K562 (cell line): ENCODE results near the gene PHF24. TPM values are rescaled to one million over a fixed set of nuclear protein-coding genes. Genes with fewer than 3 reads are reported as not detected.

ENCODE experiments used
- ATAC-seq: fragments of 200-7000 bp; cut with Tn5 transposase; 3 replicates; pipeline ENCODE4 v1.9.1; 2020; ENCODE audit warnings: moderate library complexity
- BruUV-seq: library from RNA; stranded (reverse); fragments of 400-500 nt; replicated peaks from 2 replicates; lab custom pipeline; 2021; lab: Mats Ljungman, UMichigan
- CTCF ChIA-PET: fragments of 300-600 bp; formaldehyde crosslinking; extraction: SDS; loops from one replicate; lab custom pipeline; 2021; ENCODE audit warnings: low intra/inter-chr PET ratio; lab: Yijun Ruan, JAX
- POLR2A ChIA-PET: fragments of 300-600, 350-650 bp; sonication (Branson Sonifier 250); formaldehyde crosslinking; extraction: SDS; loops from one replicate; lab custom pipeline; 2021; ENCODE audit warnings: antibody characterized with exemption, inconsistent platforms; lab: Yijun Ruan, JAX
- DNase-seq, 4 experiments: peaks; one replicate each; pipeline versions ENCODE4 v3.0.0 to v3.0.0-alpha.2; 2011 to 2018; ENCODE audit warnings: low spot score in 3 of 4, mixed read lengths in 3 of 4; ENCODE audit errors: extremely low read depth in 1 of 4
- FAIRE-seq: peaks from 2 replicates; lab custom pipeline; 2011; peaks lifted over from hg19 to GRCh38; lab: Jason Lieb, UNC
- H2AFZ ChIP-seq: 2 replicates; pipeline ENCODE4 v1.6.0; 2011; ENCODE audit warnings: low read depth, low read length, control low read depth, inconsistent platforms
- H3K27ac ChIP-seq: fragments of 200-600 bp; 3 replicates; pipeline ENCODE4 v1.8.0; 2011; ENCODE audit warnings: low read depth, mild to moderate bottlenecking, control low read depth, inconsistent platforms, low read length, moderate library complexity, mixed read lengths; ENCODE audit errors: extremely low read depth
- H3K27me3 ChIP-seq, 2 experiments: fragments of 300-600 bp in 1 of 2; 2 replicates in 1 of 2; 3 replicates in 1 of 2; pipeline versions ENCODE4 v1.6.0 to v1.8.0; 2011; ENCODE audit warnings: inconsistent platforms in 2 of 2, low read length in 2 of 2, mild to moderate bottlenecking in 1 of 2, mixed read lengths in 1 of 2, moderate library complexity in 1 of 2; ENCODE audit not compliant: control insufficient read depth in 2 of 2, insufficient read depth in 2 of 2
- H3K36me3 ChIP-seq: fragments of 300-600 bp; 3 replicates; pipeline ENCODE4 v1.8.0; 2011; ENCODE audit warnings: mild to moderate bottlenecking, low read length, inconsistent platforms; ENCODE audit not compliant: control insufficient read depth, insufficient read depth
- H3K4me1 ChIP-seq, 2 experiments: fragments of 200-600 bp in 1 of 2; replicated peaks in 1 of 2; 2 replicates in 1 of 2; 3 replicates in 1 of 2; pipeline versions ENCODE4 v1.5.1 to v1.8.0; 2011; ENCODE audit warnings: inconsistent platforms in 2 of 2, low read length in 2 of 2, mild to moderate bottlenecking in 1 of 2, mixed read lengths in 1 of 2, moderate library complexity in 1 of 2; ENCODE audit not compliant: control insufficient read depth in 2 of 2, insufficient read depth in 2 of 2
- H3K4me2 ChIP-seq: 2 replicates; pipeline ENCODE4 v1.6.1; 2011; ENCODE audit warnings: low read length, control low read depth, inconsistent platforms, mixed read lengths; ENCODE audit not compliant: insufficient read depth
- H3K4me3 ChIP-seq: fragments of 200-600 bp; sonication (generic), shearing (Covaris generic); 2 replicates; pipeline ENCODE4 v1.5.1; 2016; ENCODE audit warnings: control low read depth, inconsistent platforms
- H3K79me2 ChIP-seq: fragments of 200-600 bp; 3 replicates; pipeline ENCODE4 v1.8.0; 2011; ENCODE audit warnings: low read length, inconsistent platforms; ENCODE audit not compliant: control insufficient read depth, insufficient read depth
- H3K9ac ChIP-seq, 2 experiments: 2 replicates each; pipeline versions ENCODE4 v1.6.0 to v1.6.1; 2011; ENCODE audit warnings: low read depth in 2 of 2, low read length in 2 of 2, control low read depth in 1 of 2, inconsistent platforms in 1 of 2, mild to moderate bottlenecking in 1 of 2, mixed read lengths in 1 of 2; ENCODE audit not compliant: insufficient read depth in 1 of 2
- H3K9me1 ChIP-seq: one replicate; pipeline ENCODE4 v1.6.0; 2011; ENCODE audit warnings: inconsistent platforms, mild to moderate bottlenecking, low read length, moderate library complexity; ENCODE audit not compliant: control insufficient read depth, insufficient read depth
- H3K9me3 ChIP-seq: replicated peaks from 2 replicates; pipeline ENCODE4 v1.5.1; 2011; ENCODE audit warnings: low read depth, low read length, inconsistent platforms; ENCODE audit not compliant: control insufficient read depth, insufficient read depth
- H4K20me1 ChIP-seq: replicated peaks from 2 replicates; pipeline ENCODE4 v1.6.1; 2011; ENCODE audit warnings: low read length, inconsistent platforms, mixed read lengths; ENCODE audit not compliant: control insufficient read depth, insufficient read depth
- ARID1B ChIP-seq: fragments of 450-650 bp; IDR thresholded peaks from 2 replicates; pipeline ENCODE4 v1.6.1; 2016; ENCODE audit warnings: antibody characterized with exemption, mild to moderate bottlenecking, inconsistent platforms
- BACH1 ChIP-seq: fragments of 200-800 bp; sonication (Bioruptor generic); IDR thresholded peaks from 2 replicates; pipeline ENCODE4 v1.6.1; 2016; ENCODE audit warnings: missing genetic modification characterization, missing compliant biosample characterization
- CBFA2T2 ChIP-seq: fragments of 450-650 bp; conservative IDR thresholded peaks from 2 replicates; pipeline ENCODE4 v1.6.1; 2017; ENCODE audit warnings: mild to moderate bottlenecking
- CCNT2 ChIP-seq: IDR thresholded peaks from 2 replicates; pipeline ENCODE4 v1.6.1; 2011; ENCODE audit warnings: borderline replicate concordance, low read depth, mild to moderate bottlenecking, moderate library complexity, mixed read lengths, low read length; ENCODE audit not compliant: insufficient read length; ENCODE audit errors: extremely low read depth
- CEBPG ChIP-seq, 3 experiments: fragments of 200-800 bp in 1 of 3; sonication (Bioruptor generic) in 1 of 3; sonication (generic) in 1 of 3; formaldehyde crosslinking in 1 of 3; IDR thresholded peaks in 2 of 3; conservative IDR thresholded peaks in 1 of 3; 2 replicates each; pipeline versions ENCODE4 v1.6.1 to v1.8.0; 2016 to 2022; ENCODE audit warnings: missing compliant biosample characterization in 2 of 3, missing genetic modification characterization in 2 of 3, mild to moderate bottlenecking in 1 of 3, missing genetic modification reagents in 1 of 3
- EHMT2 ChIP-seq: fragments of 450-650 bp; IDR thresholded peaks from 2 replicates; pipeline ENCODE4 v1.6.1; 2018; ENCODE audit warnings: antibody characterized with exemption
- ETV1 ChIP-seq: fragments of 450-650 bp; conservative IDR thresholded peaks from 2 replicates; pipeline ENCODE4 v1.6.1; 2016; ENCODE audit warnings: missing genetic modification characterization, control low read depth, low read depth, missing compliant biosample characterization
- FOSL1 ChIP-seq: fragments of 200-800 bp; sonication (Bioruptor generic); conservative IDR thresholded peaks from 2 replicates; pipeline ENCODE4 v1.6.1; 2016; ENCODE audit warnings: missing genetic modification characterization, missing compliant biosample characterization
- JUND ChIP-seq, 2 experiments: IDR thresholded peaks; 2 replicates in 1 of 2; 3 replicates in 1 of 2; pipeline ENCODE4 v1.6.1; 2011; ENCODE audit warnings: borderline replicate concordance in 2 of 2, low read depth in 2 of 2, low read length in 2 of 2, improper control_type of control experiment in 1 of 2, missing biosample characterization in 1 of 2, missing genetic modification characterization in 1 of 2, missing genetic modification reagents in 1 of 2
- MAFG ChIP-seq: fragments of 450-650 bp; conservative IDR thresholded peaks from 2 replicates; pipeline ENCODE4 v1.6.1; 2016; ENCODE audit warnings: missing genetic modification characterization, missing compliant biosample characterization
- MECOM ChIP-seq: fragments of 250-450 bp; sonication (Bioruptor Pico); IDR thresholded peaks from 2 replicates; pipeline ENCODE4 v1.8.0; 2022; ENCODE audit warnings: inconsistent platforms
- MEIS2 ChIP-seq: fragments of 450-650 bp; IDR thresholded peaks from 2 replicates; pipeline ENCODE4 v1.6.1; 2014; ENCODE audit warnings: mild to moderate bottlenecking; ENCODE audit not compliant: partially characterized antibody
- SIN3B ChIP-seq: fragments of 450-650 bp; IDR thresholded peaks from 2 replicates; pipeline ENCODE4 v1.6.1; 2017; ENCODE audit warnings: low read depth, mild to moderate bottlenecking, moderate library complexity
- SMARCA4 ChIP-seq: fragments of 450-650 bp; IDR thresholded peaks from 2 replicates; pipeline ENCODE4 v1.6.1; 2016
- TAL1 ChIP-seq: fragments of 450-650 bp; IDR thresholded peaks from 2 replicates; pipeline ENCODE4 v1.6.1; 2016; ENCODE audit warnings: mild to moderate bottlenecking
- TCF3 ChIP-seq: sonication (generic); formaldehyde crosslinking; IDR thresholded peaks from 2 replicates; pipeline ENCODE4 v1.4.0; 2020; ENCODE audit warnings: mild to moderate bottlenecking, missing genetic modification reagents
- ZNF764 ChIP-seq: fragments of 250-450 bp; sonication (Bioruptor Pico); IDR thresholded peaks from 2 replicates; pipeline ENCODE4 v1.4.0; 2020; ENCODE audit warnings: low read depth, mild to moderate bottlenecking, moderate library complexity
- WGBS: fragments of 100-300 bp; shearing (Covaris generic); methylation state at CpG from one replicate; pipeline ENCODE4 v1.1.6; 2016; ENCODE audit warnings: low coverage, mixed read lengths; ENCODE audit not compliant: insufficient coverage; ENCODE audit errors: missing lambda C conversion rate; 5-methylcytosine and 5-hydroxymethylcytosine counted together
- in situ Hi-C: fragments of 300-500 bp; cut with MboI; formaldehyde crosslinking; loops from 4 replicates; pipeline ENCODE4 v1.15.0; 2018; ENCODE audit warnings: inconsistent platforms, mixed read lengths
- intact Hi-C: fragments of 100-400 bp; cut with micrococcal nuclease; formaldehyde crosslinking; loops from 2 replicates; pipeline ENCODE4 v1.14.2; 2022
- polyA plus RNA-seq, 8 experiments: library from polyadenylated mRNA; depleted of rRNA in 4 of 8; stranded (reverse) in 5 of 8; unstranded in 3 of 8; fragments of >200 nt; fragmentation: Nextera tagmentation in 2 of 8; fragmentation: Illumina TruSeq in 1 of 8; extraction: Ambion mirVana in 2 of 8; extraction: Trizol in 1 of 8; gene quantifications; 2 replicates each; pipeline versions ENCODE4 v1.2.1 to v1.2.3, GENCODE V29; 2011 to 2014; ENCODE audit warnings: inconsistent platforms in 1 of 8, missing spikeins in 1 of 8
- total RNA-seq, 7 experiments: library from RNA; depleted of rRNA in 6 of 7; stranded (reverse); fragments of >200 nt in 6 of 7; fragmentation: Illumina TruSeq in 2 of 7; extraction: Trizol in 2 of 7; gene quantifications; 2 replicates each; pipeline versions ENCODE4 v1.2.1 to v1.2.3, GENCODE V29; 2011 to 2021; ENCODE audit warnings: low replicate concordance in 1 of 7
- TF ChIP-seq, protein P1 (sequence below), 3 experiments: fragments of 200-800 bp in 1 of 3; fragments of 250-450 bp in 1 of 3; fragments of 450-650 bp in 1 of 3; sonication (Bioruptor Pico) in 1 of 3; sonication (Bioruptor generic) in 1 of 3; formaldehyde crosslinking in 1 of 3; IDR thresholded peaks; 2 replicates each; pipeline versions ENCODE4 v1.6.1 to v1.8.0; 2016 to 2022; ENCODE audit warnings: mild to moderate bottlenecking in 2 of 3, missing genetic modification characterization in 2 of 3, missing compliant biosample characterization in 1 of 3, moderate library complexity in 1 of 3

Gene PHF24
- total and polyA plus RNA-seq, 9 of the 15 experiments (the other 6 are each of a cell fraction or from before 2014, with no cell fraction given), result 0.01 TPM; not detected in 7

DNA sequence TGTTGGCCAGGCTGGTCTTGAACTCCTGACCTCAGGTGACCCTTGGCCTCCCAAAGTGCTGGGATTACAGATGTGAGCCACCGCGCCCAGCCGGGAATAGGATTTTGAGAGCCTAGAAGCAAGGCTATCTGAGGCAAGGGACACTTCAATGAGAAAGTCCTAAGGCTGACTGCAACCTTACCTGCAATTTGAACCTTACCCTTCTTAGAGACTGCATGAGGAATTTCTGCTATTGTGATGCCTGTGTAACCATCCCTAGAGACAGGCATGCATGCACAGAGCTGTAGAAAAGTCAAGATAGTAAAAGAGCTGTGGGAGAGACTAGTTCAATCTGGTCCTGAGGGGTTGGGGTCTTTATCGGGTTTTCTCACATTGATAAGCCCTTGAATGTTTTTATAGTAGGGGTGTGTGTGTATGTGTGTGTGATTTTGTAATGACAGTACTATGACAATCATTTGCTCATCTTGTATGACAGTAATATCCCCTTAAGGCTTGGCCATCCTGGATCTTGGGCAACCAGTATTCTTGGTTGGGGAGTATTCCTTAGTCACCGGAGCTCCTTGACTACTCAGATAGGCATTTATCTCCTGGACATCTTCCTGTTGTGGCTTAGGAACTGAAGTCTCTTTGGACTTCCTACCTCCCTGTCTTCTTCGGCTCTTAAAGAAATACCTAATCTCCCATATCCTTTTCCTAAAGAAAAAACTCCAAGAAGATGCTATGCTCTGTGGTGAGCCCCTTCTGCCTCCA is 42.6 kb downstream of the PHF24 start:
- in situ Hi-C loops, result no loop called here
- Histone ChIP-seq H2AFZ (no peak overlapping the region), H3K79me2 (no peaks in the 10 kb centered on the region), H3K4me1 (peaks cover 33 to 55% of the 10 kb centered on the region in 2 experiments), H3K4me2 (peak overlapping the region; percentile 66), H3K36me3 (peaks cover 5% of the 10 kb centered on the region; the same call in 2 of the 3 replicates), H3K27ac (peak overlapping the region; percentile 66), H4K20me1 (no peaks in the 10 kb centered on the region), H3K4me3 (no peak overlapping the region), H3K9me1 (no peaks in the 10 kb centered on the region), H3K9me3 (no peaks in the 10 kb centered on the region), H3K9ac (peak overlapping the region; percentile 25 to 55; a peak in 1 of 4 replicates), H3K27me3 (no peaks in the 10 kb centered on the region)
- peak in 3 of 4 experiments; percentile 29 to 57 (median 38) for DNase-seq
- ChIA-PET CTCF (no interaction called here), POLR2A (interaction anchor here (1.0 to 1.8 kb wide), 4 partner anchors 9 to 34 kb away, joined by 3 to 5 read pairs (median 4); no protein-coding TSS in a partner anchor)
- peak; percentile 63 for ATAC-seq
- peak; percentile 91 for FAIRE-seq
- intact Hi-C loops, result no loop called here
- WGBS, result 28% methylated on average over 6 of the region's 6 CpGs
- no TSS peak for BruUV-seq
- TF ChIP-seq TAL1 (peak; percentile 48), CBFA2T2 (peak; percentile 55), ETV1 (peak; percentile 71), MAFG (tag) (peak; percentile 52), MECOM (CRISPR knock-in tag) (peak; percentile 84), ZNF764 (CRISPR knock-in tag) (no peak), EHMT2 (0 out of 2 replicates have a peak, but pooled peaks have one; percentile 24), CCNT2 (peak; percentile 26), TCF3 (peak; percentile 78), SIN3B (no peak), MEIS2 (peak; percentile 46), BACH1 (no peak), ARID1B (peak; percentile 85), FOSL1 (tag) (peak; percentile 83), CEBPG (CRISPR knock-in tag; IDR thresholded peaks at IDR 0.05) (no peak), CEBPG (tag; conservative IDR thresholded peaks at IDR 0.05 in 1 of 2, IDR thresholded peaks at IDR 0.05 in 1 of 2) (peak; percentile 6 to 67; a peak in 2 of 4 replicates), SMARCA4 (peak; percentile 81), JUND (IDR thresholded peaks at IDR 0.05; ENCODE audit: borderline replicate concordance, low read depth, low read length) (peak; percentile 40; the same call in 1 of the 2 replicates), JUND (tag; IDR thresholded peaks at IDR 0.05; ENCODE audit: borderline replicate concordance, low read depth, low read length) (peak; percentile 17; the same call in 1 of the 3 replicates)
- TF ChIP-seq, protein P1, sequence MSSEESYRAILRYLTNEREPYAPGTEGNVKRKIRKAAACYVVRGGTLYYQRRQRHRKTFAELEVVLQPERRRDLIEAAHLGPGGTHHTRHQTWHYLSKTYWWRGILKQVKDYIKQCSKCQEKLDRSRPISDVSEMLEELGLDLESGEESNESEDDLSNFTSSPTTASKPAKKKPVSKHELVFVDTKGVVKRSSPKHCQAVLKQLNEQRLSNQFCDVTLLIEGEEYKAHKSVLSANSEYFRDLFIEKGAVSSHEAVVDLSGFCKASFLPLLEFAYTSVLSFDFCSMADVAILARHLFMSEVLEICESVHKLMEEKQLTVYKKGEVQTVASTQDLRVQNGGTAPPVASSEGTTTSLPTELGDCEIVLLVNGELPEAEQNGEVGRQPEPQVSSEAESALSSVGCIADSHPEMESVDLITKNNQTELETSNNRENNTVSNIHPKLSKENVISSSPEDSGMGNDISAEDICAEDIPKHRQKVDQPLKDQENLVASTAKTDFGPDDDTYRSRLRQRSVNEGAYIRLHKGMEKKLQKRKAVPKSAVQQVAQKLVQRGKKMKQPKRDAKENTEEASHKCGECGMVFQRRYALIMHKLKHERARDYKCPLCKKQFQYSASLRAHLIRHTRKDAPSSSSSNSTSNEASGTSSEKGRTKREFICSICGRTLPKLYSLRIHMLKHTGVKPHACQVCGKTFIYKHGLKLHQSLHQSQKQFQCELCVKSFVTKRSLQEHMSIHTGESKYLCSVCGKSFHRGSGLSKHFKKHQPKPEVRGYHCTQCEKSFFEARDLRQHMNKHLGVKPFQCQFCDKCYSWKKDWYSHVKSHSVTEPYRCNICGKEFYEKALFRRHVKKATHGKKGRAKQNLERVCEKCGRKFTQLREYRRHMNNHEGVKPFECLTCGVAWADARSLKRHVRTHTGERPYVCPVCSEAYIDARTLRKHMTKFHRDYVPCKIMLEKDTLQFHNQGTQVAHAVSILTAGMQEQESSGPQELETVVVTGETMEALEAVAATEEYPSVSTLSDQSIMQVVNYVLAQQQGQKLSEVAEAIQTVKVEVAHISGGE (CRISPR knock-in tag; IDR thresholded peaks at IDR 0.05), result 0 out of 6 replicates have a peak, but pooled peaks of 1 of the 3 experiments have one; percentile 16
